Endothelial cell of umbilical vein (primary cell): ENCODE results near the gene TSHZ1. TPM values are rescaled to one million over a fixed set of nuclear protein-coding genes. Genes with fewer than 3 reads are reported as not detected.

Experiments
- BruUV-seq: library from RNA; stranded (reverse); fragments of 400-500 nt; replicated peaks from 2 replicates; lab custom pipeline; 2021; lab: Mats Ljungman, UMichigan
- CTCF ChIA-PET: fragments of 300-600, 350-600 bp; sonication (Branson Sonifier 250); formaldehyde crosslinking; loops from one replicate; lab custom pipeline; 2021; ENCODE audit warnings: antibody characterized with exemption, inconsistent platforms; lab: Charles Lee
- POLR2A ChIA-PET: fragments of 300-600, 350-600 bp; sonication (Branson Sonifier 250); formaldehyde crosslinking; loops from one replicate; lab custom pipeline; 2021; ENCODE audit warnings: antibody characterized with exemption, inconsistent platforms; lab: Charles Lee
- DNase-seq: peaks from one replicate; pipeline ENCODE4 v3.0.0-alpha.2; 2011; ENCODE audit warnings: low read depth, low spot score
- FAIRE-seq: peaks from 2 replicates; lab custom pipeline; 2011; peaks lifted over from hg19 to GRCh38; lab: Jason Lieb, UNC
- H2AFZ ChIP-seq: 2 replicates; pipeline ENCODE4 v1.6.0; 2012; ENCODE audit warnings: low read depth, low read length, control low read depth, inconsistent platforms
- H3K27ac ChIP-seq: 2 replicates; pipeline ENCODE4 v1.5.1; 2011; ENCODE audit warnings: low read depth, mild to moderate bottlenecking, control low read depth, low read length, moderate library complexity; ENCODE audit not compliant: insufficient read depth
- H3K27me3 ChIP-seq, 2 experiments: 2 replicates each; pipeline versions ENCODE4 v1.6.0 to v1.6.1; 2011; ENCODE audit warnings: low read length in 2 of 2, mixed read lengths in 1 of 2; ENCODE audit not compliant: control insufficient read depth in 2 of 2, insufficient read depth in 2 of 2
- H3K36me3 ChIP-seq, 2 experiments: 2 replicates in 1 of 2; 3 replicates in 1 of 2; pipeline ENCODE4 v1.5.1; 2011; ENCODE audit warnings: low read length in 2 of 2, mild to moderate bottlenecking in 1 of 2, moderate library complexity in 1 of 2; ENCODE audit not compliant: control insufficient read depth in 2 of 2, insufficient read depth in 2 of 2; ENCODE audit errors: extremely low read depth in 1 of 2
- H3K4me1 ChIP-seq: 3 replicates; pipeline ENCODE4 v1.5.1; 2011; ENCODE audit warnings: mild to moderate bottlenecking, low read length; ENCODE audit not compliant: control insufficient read depth, insufficient read depth; ENCODE audit errors: extremely low read depth
- H3K4me2 ChIP-seq: 2 replicates; pipeline ENCODE4 v1.6.1; 2011; ENCODE audit warnings: low read length, control low read depth, mixed read lengths; ENCODE audit not compliant: insufficient read depth
- H3K4me3 ChIP-seq, 3 experiments: fragments of 200-600 bp in 1 of 3; sonication (generic), shearing (Covaris generic) in 1 of 3; replicated peaks in 1 of 3; 2 replicates each; pipeline ENCODE4 v1.5.1; 2011 to 2016; ENCODE audit warnings: control low read depth in 3 of 3, low read length in 3 of 3, mild to moderate bottlenecking in 2 of 3, inconsistent platforms in 1 of 3, low read depth in 1 of 3, moderate library complexity in 1 of 3; ENCODE audit not compliant: insufficient read depth in 1 of 3
- H3K79me2 ChIP-seq: 2 replicates; pipeline ENCODE4 v1.6.0; 2012; ENCODE audit warnings: low read length, inconsistent platforms; ENCODE audit not compliant: control insufficient read depth, insufficient read depth
- H3K9ac ChIP-seq: replicated peaks from 2 replicates; pipeline ENCODE3; 2011; ENCODE audit warnings: low read length, control low read depth; ENCODE audit not compliant: insufficient read depth; ENCODE audit errors: extremely low read depth
- H3K9me1 ChIP-seq: replicated peaks from 3 replicates; pipeline ENCODE4 v1.6.0; 2011; ENCODE audit warnings: mild to moderate bottlenecking, low read length; ENCODE audit not compliant: control insufficient read depth, insufficient read depth; ENCODE audit errors: extremely low read depth
- H3K9me3 ChIP-seq: replicated peaks from 2 replicates; pipeline ENCODE4 v1.5.1; 2012; ENCODE audit warnings: low read length, inconsistent platforms; ENCODE audit not compliant: control insufficient read depth, insufficient read depth
- H4K20me1 ChIP-seq: replicated peaks from 2 replicates; pipeline ENCODE3; 2011; ENCODE audit warnings: mild to moderate bottlenecking, low read length; ENCODE audit not compliant: control insufficient read depth, insufficient read depth; ENCODE audit errors: extremely low read depth
- POLR2A ChIP-seq: IDR thresholded peaks from 2 replicates; pipeline ENCODE4 v1.6.1; 2012; ENCODE audit warnings: low read depth, mild to moderate bottlenecking, control low read depth, low read length
- POLR2AphosphoS5 ChIP-seq: IDR thresholded peaks from 2 replicates; pipeline ENCODE4 v1.6.1; 2012; ENCODE audit warnings: low read depth, mild to moderate bottlenecking, control low read depth, low read length, moderate library complexity; ENCODE audit not compliant: insufficient read depth
- dilution Hi-C: fragments of 300-500 bp; cut with MboI; formaldehyde crosslinking; loops from one replicate; pipeline ENCODE4 v1.15.0; 2019; ENCODE audit warnings: low sequenced_read_pairs; ENCODE audit not compliant: extremely low pct_ligation_motif_present
- intact Hi-C: fragments of 100-400 bp; cut with micrococcal nuclease; formaldehyde crosslinking; loops from one replicate; pipeline ENCODE4 v1.10.0; 2022
- polyA plus RNA-seq, 4 experiments: library from polyadenylated mRNA; depleted of rRNA in 3 of 4; stranded (reverse) in 3 of 4; unstranded in 1 of 4; fragments of >200 nt; gene quantifications; 2 replicates each; pipeline versions ENCODE4 v1.2.1 to v1.2.3, GENCODE V29; 2011 to 2012; ENCODE audit warnings: missing spikeins in 1 of 4
- total RNA-seq: library from RNA; stranded (reverse); gene quantifications from 2 replicates; pipeline ENCODE4 v1.2.3, GENCODE V29; 2021

Gene TSHZ1
- total and polyA plus RNA-seq, 2 donors (not counting 3 experiments of a cell fraction or from before 2014, with no cell fraction given), result 4.2 to 10.2 TPM

GRCh38 chr18:75208836-75209128 lies 1.8 kb upstream of the TSHZ1 start:
- CTCF ChIA-PET, result interaction anchor here (0.6 to 1.0 kb wide), 2 partner anchors 82 to 270 kb away, joined by 3 read pairs; no protein-coding TSS in a partner anchor
- intact Hi-C loops, result loop anchor here (1.0 to 10.0 kb wide), 8 partner anchors 22 to 714 kb away; partner anchors contain the start of genes CNDP2 and ZNF407
- no peaks in the 10 kb centered on the region for H3K27me3 ChIP-seq

GRCh38 chr18:75209129-75209950 lies 1.3 kb upstream of the TSHZ1 start, which contains the start of gene PTGR3:
TSS of gene PTGR3 (minus strand) at chr18:75209139. CDS start at chr18:75209058, 81 bp downstream.
- Histone ChIP-seq H2AFZ (peak within 1 kb of the TSS; percentile 79), H3K4me2 (peak within 1 kb of the TSS; percentile 96), H3K79me2 (peaks cover 42% of the 10 kb centered on the region), H3K36me3 (no peaks in the 10 kb centered on the region), H3K9me1 (no peaks in the 10 kb centered on the region), H3K9me3 (no peaks in the 10 kb centered on the region), H3K4me1 (peaks cover 46% of the 10 kb centered on the region), H3K4me3 (peak within 1 kb of the TSS; percentile 73 to 97 (median 83)), H4K20me1 (no peaks in the 10 kb centered on the region), H3K27ac (peak within 1 kb of the TSS; percentile 88), H3K9ac (peak within 1 kb of the TSS; percentile 86), H3K27me3 (no peaks in the 10 kb centered on the region)
- DNase-seq (peak; percentile 89), FAIRE-seq (peak; percentile 76)
- BruUV-seq, result no TSS peak
- TF ChIP-seq POLR2A, result no peak
- TF ChIP-seq POLR2AphosphoS5, result peak; percentile 34
- dilution Hi-C loops (no loop called here), intact Hi-C loops (loop anchor here (1.0 to 10.0 kb wide), 8 partner anchors 21 to 715 kb away; partner anchors contain the start of genes CNDP2 and ZNF407)
- CTCF ChIA-PET, result interaction anchor here (0.6 to 1.5 kb wide), 3 partner anchors 82 to 556 kb away, joined by 3 to 5 read pairs (median 3); no protein-coding TSS in a partner anchor
- POLR2A ChIA-PET, result interaction anchor here (0.6 to 1.7 kb wide), 3 partner anchors 26 to 83 kb away, joined by 3 to 6 read pairs (median 6); no protein-coding TSS in a partner anchor

More at GRCh38 chr18:75208836-75209128, 1.8 kb upstream of the TSHZ1 start:
- peak; percentile 29 for TF ChIP-seq POLR2A
- no peak for TF ChIP-seq POLR2AphosphoS5
- FAIRE-seq (no peak), DNase-seq (peak; percentile 37)
- Histone ChIP-seq H3K9me3 (no peaks in the 10 kb centered on the region), H3K9ac (peak overlapping the region; percentile 86), H3K36me3 (no peaks in the 10 kb centered on the region), H3K79me2 (peaks cover 47% of the 10 kb centered on the region), H3K4me1 (peaks cover 43% of the 10 kb centered on the region), H3K27ac (peak overlapping the region; percentile 88), H3K4me2 (no peak overlapping the region), H3K4me3 (peak overlapping the region; percentile 56 to 97 (median 73)), H2AFZ (peak overlapping the region; percentile 79), H3K9me1 (no peaks in the 10 kb centered on the region), H4K20me1 (no peaks in the 10 kb centered on the region)
- BruUV-seq, result no TSS peak
- POLR2A ChIA-PET, result interaction anchor here (0.6 kb wide), 2 partner anchors 25 to 84 kb away, joined by 3 to 6 read pairs; no protein-coding TSS in a partner anchor
- dilution Hi-C loops, result no loop called here
